GM23338 (cell line): Measurements from ENCODE around the gene NFKB1. TPM values are rescaled to one million over a fixed set of nuclear protein-coding genes. Genes with fewer than 3 reads are reported as not detected.

ENCODE experiments used
- ATAC-seq: fragments of 200-7000 bp; cut with Tn5 transposase; 3 replicates; pipeline ENCODE4 v1.9.1; 2020
- DNase-seq: peaks from one replicate; pipeline ENCODE4 v3.0.0-alpha.2; 2015; ENCODE audit warnings: low spot score
- H2AFZ ChIP-seq: fragments of 200-600 bp; sonication (generic); 2 replicates; pipeline ENCODE4 v1.8.0; 2016; ENCODE audit warnings: antibody characterized with exemption, mild to moderate bottlenecking, moderate library complexity
- H3F3A ChIP-seq: fragments of 200-600 bp; sonication (generic); replicated peaks from 2 replicates; pipeline ENCODE4 v1.8.0; 2017; ENCODE audit warnings: antibody characterized with exemption, mixed run types, low read depth
- H3K27ac ChIP-seq: fragments of 200-600 bp; sonication (generic); 2 replicates; pipeline ENCODE4 v1.6.1; 2016; ENCODE audit warnings: low read depth
- H3K27me3 ChIP-seq: fragments of 200-600 bp; sonication (generic); 2 replicates; pipeline ENCODE4 v1.8.0; 2016; ENCODE audit warnings: mild to moderate bottlenecking, mixed run types, moderate library complexity; ENCODE audit not compliant: insufficient read depth
- H3K36me3 ChIP-seq: fragments of 200-600 bp; sonication (generic); 2 replicates; pipeline ENCODE4 v1.8.0; 2016; ENCODE audit warnings: mild to moderate bottlenecking; ENCODE audit not compliant: insufficient read depth
- H3K4me1 ChIP-seq: fragments of 200-600 bp; sonication (generic); 2 replicates; pipeline ENCODE4 v1.8.0; 2016; ENCODE audit warnings: mild to moderate bottlenecking, moderate library complexity; ENCODE audit not compliant: insufficient read depth
- H3K4me2 ChIP-seq: fragments of 200-600 bp; sonication (generic); 2 replicates; pipeline ENCODE4 v1.7.1; 2017; ENCODE audit warnings: mixed run types
- H3K4me3 ChIP-seq: fragments of 200-600 bp; sonication (generic); 2 replicates; pipeline ENCODE4 v1.6.1; 2016; ENCODE audit warnings: mixed run types
- H3K79me2 ChIP-seq: fragments of 200-600 bp; sonication (generic); replicated peaks from 2 replicates; pipeline ENCODE4 v1.8.0; 2017; ENCODE audit warnings: mild to moderate bottlenecking; ENCODE audit not compliant: insufficient read depth
- H3K9me2 ChIP-seq: fragments of 200-600 bp; sonication (generic); 2 replicates; pipeline ENCODE4 v1.8.0; 2017; ENCODE audit not compliant: insufficient read depth
- H4K20me1 ChIP-seq: fragments of 200-600 bp; sonication (generic); replicated peaks from 2 replicates; pipeline ENCODE4 v1.8.0; 2017; ENCODE audit warnings: mild to moderate bottlenecking; ENCODE audit not compliant: insufficient read depth
- H3K27ac Mint-ChIP-seq: 2 replicates; pipeline ENCODE4 v1.8.0; 2020; ENCODE audit warnings: inconsistent platforms, mild to moderate bottlenecking, moderate library complexity, mixed read lengths
- H3K27me3 Mint-ChIP-seq: 3 replicates; pipeline ENCODE4 v1.8.0; 2022; ENCODE audit warnings: low read depth, mild to moderate bottlenecking, moderate library complexity, mixed read lengths, inconsistent platforms; ENCODE audit not compliant: insufficient read depth, poor library complexity
- H3K36me3 Mint-ChIP-seq: 3 replicates; pipeline ENCODE4 v1.8.0; 2021; ENCODE audit warnings: low read depth, mild to moderate bottlenecking, inconsistent platforms, moderate library complexity, mixed read lengths
- H3K4me1 Mint-ChIP-seq: 3 replicates; pipeline ENCODE4 v1.8.0; 2020; ENCODE audit warnings: mild to moderate bottlenecking, inconsistent platforms, mixed read lengths
- H3K4me3 Mint-ChIP-seq: 3 replicates; pipeline ENCODE4 v1.8.0; 2021; ENCODE audit warnings: moderate library complexity, mild to moderate bottlenecking, inconsistent platforms, mixed read lengths
- H3K9me3 Mint-ChIP-seq: 3 replicates; pipeline ENCODE4 v1.8.0; 2020; ENCODE audit warnings: moderate library complexity, mild to moderate bottlenecking, inconsistent platforms, mixed read lengths
- CREB1 ChIP-seq: fragments of 250-450 bp; sonication (Bioruptor Pico); IDR thresholded peaks from 2 replicates; pipeline ENCODE4 v1.5.0; 2020; ENCODE audit warnings: low read depth, mild to moderate bottlenecking, moderate library complexity
- CTCF ChIP-seq, 2 experiments: fragments of 200-600 bp in 1 of 2; sonication (generic) in 1 of 2; conservative IDR thresholded peaks; 2 replicates each; pipeline versions ENCODE4 v1.5.1 to v1.6.1; 2016 to 2017; ENCODE audit warnings: antibody characterized with exemption in 2 of 2, low read depth in 2 of 2, mild to moderate bottlenecking in 2 of 2, moderate library complexity in 1 of 2
- EZH2 ChIP-seq: fragments of 200-600 bp; sonication (generic); IDR thresholded peaks from one replicate; pipeline ENCODE4 v1.8.0; 2017; ENCODE audit warnings: antibody characterized with exemption, mild to moderate bottlenecking, low read depth; ENCODE audit not compliant: unreplicated experiment
- EZH2phosphoT487 ChIP-seq: fragments of 200-600 bp; sonication (generic); IDR thresholded peaks from one replicate; pipeline ENCODE4 v1.8.1; 2018; ENCODE audit warnings: antibody characterized with exemption; ENCODE audit not compliant: unreplicated experiment
- JUNB ChIP-seq: IDR thresholded peaks from one replicate; pipeline ENCODE4 v1.6.1; 2016; ENCODE audit warnings: antibody characterized with exemption; ENCODE audit not compliant: unreplicated experiment
- NANOG ChIP-seq: IDR thresholded peaks from 2 replicates; pipeline ENCODE4 v1.6.1; 2016; ENCODE audit warnings: antibody characterized with exemption, borderline replicate concordance
- POLR2AphosphoS5 ChIP-seq: IDR thresholded peaks from 2 replicates; pipeline ENCODE4 v1.6.1; 2016; ENCODE audit warnings: antibody characterized with exemption, low read depth
- STAT1 ChIP-seq: IDR thresholded peaks from one replicate; pipeline ENCODE4 v1.6.1; 2016; ENCODE audit warnings: antibody characterized with exemption; ENCODE audit not compliant: unreplicated experiment
- ZNF114 ChIP-seq: fragments of 250-450 bp; sonication (Bioruptor Pico); IDR thresholded peaks from 2 replicates; pipeline ENCODE4 v1.5.0; 2020; ENCODE audit warnings: mild to moderate bottlenecking, moderate library complexity
- ZNF331 ChIP-seq: fragments of 250-450 bp; sonication (Bioruptor Pico); IDR thresholded peaks from 2 replicates; pipeline ENCODE4 v1.5.0; 2020; ENCODE audit warnings: low read depth, mild to moderate bottlenecking, moderate library complexity
- ZNF462 ChIP-seq: fragments of 250-450 bp; sonication (Bioruptor Pico); IDR thresholded peaks from 2 replicates; pipeline ENCODE4 v1.5.0; 2020; ENCODE audit warnings: mild to moderate bottlenecking, moderate library complexity
- polyA plus RNA-seq: library from polyadenylated mRNA; unstranded; fragments of >200 nt; fragmentation: Nextera tagmentation; extraction: Ambion mirVana; gene quantifications from 2 replicates; pipeline ENCODE4 v1.2.1, GENCODE V29; 2016
- total RNA-seq: library from RNA; depleted of rRNA; stranded (reverse); fragments of >200 nt; shearing (Covaris generic); gene quantifications from 2 replicates; pipeline ENCODE4 v1.2.3, GENCODE V29; 2014
- TF ChIP-seq, protein P1 (sequence below): IDR thresholded peaks from 2 replicates; pipeline ENCODE4 v1.6.1; 2016; ENCODE audit warnings: antibody characterized with exemption

The NFKB1 gene
- total and polyA plus RNA-seq, 2 experiments from 2014 or later, result 0.82 to 4.6 TPM

- TF ChIP-seq NANOG (no peak), CREB1 (CRISPR knock-in tag) (no peak)
- TF ChIP-seq, protein P1, sequence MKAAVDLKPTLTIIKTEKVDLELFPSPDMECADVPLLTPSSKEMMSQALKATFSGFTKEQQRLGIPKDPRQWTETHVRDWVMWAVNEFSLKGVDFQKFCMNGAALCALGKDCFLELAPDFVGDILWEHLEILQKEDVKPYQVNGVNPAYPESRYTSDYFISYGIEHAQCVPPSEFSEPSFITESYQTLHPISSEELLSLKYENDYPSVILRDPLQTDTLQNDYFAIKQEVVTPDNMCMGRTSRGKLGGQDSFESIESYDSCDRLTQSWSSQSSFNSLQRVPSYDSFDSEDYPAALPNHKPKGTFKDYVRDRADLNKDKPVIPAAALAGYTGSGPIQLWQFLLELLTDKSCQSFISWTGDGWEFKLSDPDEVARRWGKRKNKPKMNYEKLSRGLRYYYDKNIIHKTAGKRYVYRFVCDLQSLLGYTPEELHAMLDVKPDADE, result no peak
Measured at GRCh38 chr4:102454981-102455685, 46.0 kb upstream of the NFKB1 start (continued).

GRCh38 chr4:102455750-102456149 lies 45.4 kb upstream of the NFKB1 start:
- peaks cover 9% of the 10 kb centered on the region for H3K4me1 Mint-ChIP-seq
- Histone ChIP-seq H2AFZ (no peak overlapping the region), H3K4me2 (no peak overlapping the region), H3K27me3 (no peaks in the 10 kb centered on the region), H3F3A (no peaks in the 10 kb centered on the region), H3K36me3 (no peaks in the 10 kb centered on the region), H3K9me2 (no peaks in the 10 kb centered on the region; the same call in 1 of the 2 replicates), H3K27ac (no peak overlapping the region), H3K4me1 (no peaks in the 10 kb centered on the region), H3K4me3 (no peak overlapping the region), H4K20me1 (no peaks in the 10 kb centered on the region), H3K79me2 (no peaks in the 10 kb centered on the region)
- H3K9me3 Mint-ChIP-seq, result peaks cover 7% of the 10 kb centered on the region
- no peaks in the 10 kb centered on the region for H3K27me3 Mint-ChIP-seq
- H3K27ac Mint-ChIP-seq, result no peak overlapping the region
- H3K4me3 Mint-ChIP-seq, result no peak overlapping the region
- DNase-seq, result no peak
- no peaks in the 10 kb centered on the region for H3K36me3 Mint-ChIP-seq
- no peak for ATAC-seq
- no peak for TF ChIP-seq ZNF462 (CRISPR knock-in tag)
- no peak for TF ChIP-seq EZH2
- TF ChIP-seq NANOG, result no peak
- TF ChIP-seq ZNF331 (CRISPR knock-in tag), result no peak
- TF ChIP-seq JUNB, result no peak
- TF ChIP-seq, protein P1, result no peak
- TF ChIP-seq POLR2AphosphoS5, result no peak
- TF ChIP-seq EZH2phosphoT487, result no peak
- no peak for TF ChIP-seq ZNF114 (CRISPR knock-in tag)
- no peak for TF ChIP-seq CTCF (conservative IDR thresholded peaks at IDR 0.05; ENCODE audit: low read depth in 2 of 2)
- TF ChIP-seq STAT1, result no peak
